SU-DHL-6 (cell line): ENCODE measurements around the gene PROX2.

ENCODE experiments used
- H2AFZ ChIP-seq: fragments of 200-600 bp; sonication (generic); 2 replicates; pipeline ENCODE4 v1.6.1; 2014; ENCODE audit warnings: low read depth, mild to moderate bottlenecking, moderate library complexity, mixed read lengths, antibody characterized with exemption, low read length; ENCODE audit not compliant: severe bottlenecking
- H3F3A ChIP-seq: fragments of 200-600 bp; shearing (Covaris generic); 2 replicates; pipeline ENCODE4 v1.6.0; 2016; ENCODE audit warnings: antibody characterized with exemption, mild to moderate bottlenecking; ENCODE audit not compliant: insufficient read depth
- H3K27ac ChIP-seq: fragments of 200-600 bp; sonication (generic); 2 replicates; pipeline ENCODE4 v1.5.1; 2016; ENCODE audit warnings: low read depth, mild to moderate bottlenecking, low read length, moderate library complexity, mixed read lengths
- H3K27me3 ChIP-seq: fragments of 200-600 bp; sonication (generic), shearing (Covaris generic); 2 replicates; pipeline ENCODE4 v1.6.0; 2014; ENCODE audit warnings: mild to moderate bottlenecking, low read length
- H3K36me3 ChIP-seq: fragments of 200-600 bp; sonication (generic); 2 replicates; pipeline ENCODE4 v1.6.1; 2014; ENCODE audit warnings: mild to moderate bottlenecking, low read length, mixed read lengths
- H3K4me2 ChIP-seq: fragments of 300-600, 200-600 bp; shearing (Covaris generic), sonication (generic); 2 replicates; pipeline ENCODE4 v1.6.0; 2014; ENCODE audit warnings: low read length, low read depth, mild to moderate bottlenecking; ENCODE audit not compliant: poor library complexity, severe bottlenecking
- H3K4me3 ChIP-seq: fragments of 200-600 bp; sonication (generic); 2 replicates; pipeline ENCODE4 v1.5.1; 2014; ENCODE audit warnings: antibody characterized with exemption, low read length, mild to moderate bottlenecking, mixed read lengths; ENCODE audit not compliant: insufficient read depth, poor library complexity, severe bottlenecking
- H3K79me2 ChIP-seq: fragments of 200-600 bp; sonication (generic); 2 replicates; pipeline ENCODE4 v1.6.1; 2014; ENCODE audit warnings: mild to moderate bottlenecking, low read length, moderate library complexity; ENCODE audit not compliant: insufficient read depth
- H3K9ac ChIP-seq: fragments of 200-600 bp; sonication (generic); 2 replicates; pipeline ENCODE4 v1.7.0; 2014; ENCODE audit warnings: mild to moderate bottlenecking, low read length
- H3K9me2 ChIP-seq: fragments of 200-600 bp; sonication (generic); replicated peaks from 2 replicates; pipeline ENCODE4 v1.6.1; 2014; ENCODE audit warnings: low read length; ENCODE audit not compliant: insufficient read depth
- H3K9me3 ChIP-seq: fragments of 200-600 bp; sonication (generic); 2 replicates; pipeline ENCODE4 v1.6.1; 2014; ENCODE audit warnings: low read length, mixed read lengths; ENCODE audit not compliant: insufficient read depth
- H4K20me1 ChIP-seq: fragments of 200-600 bp; sonication (generic); 2 replicates; pipeline ENCODE4 v1.6.1; 2014; ENCODE audit warnings: low read depth, mild to moderate bottlenecking, antibody characterized with exemption, low read length, moderate library complexity, mixed read lengths
- EZH2phosphoT487 ChIP-seq: fragments of 200-600 bp; sonication (generic), shearing (Covaris generic); conservative IDR thresholded peaks from 2 replicates; pipeline ENCODE4 v1.6.1; 2018; ENCODE audit warnings: mild to moderate bottlenecking, antibody characterized with exemption, low read length, moderate library complexity, mixed read lengths
- TF ChIP-seq, protein P1 (sequence below): fragments of 200-600 bp; sonication (generic); IDR thresholded peaks from one replicate; pipeline ENCODE4 v1.5.1; 2017; ENCODE audit warnings: antibody characterized with exemption, mild to moderate bottlenecking, low read length, moderate library complexity; ENCODE audit not compliant: insufficient read depth, poor library complexity, severe bottlenecking

The PROX2 gene

DNA sequence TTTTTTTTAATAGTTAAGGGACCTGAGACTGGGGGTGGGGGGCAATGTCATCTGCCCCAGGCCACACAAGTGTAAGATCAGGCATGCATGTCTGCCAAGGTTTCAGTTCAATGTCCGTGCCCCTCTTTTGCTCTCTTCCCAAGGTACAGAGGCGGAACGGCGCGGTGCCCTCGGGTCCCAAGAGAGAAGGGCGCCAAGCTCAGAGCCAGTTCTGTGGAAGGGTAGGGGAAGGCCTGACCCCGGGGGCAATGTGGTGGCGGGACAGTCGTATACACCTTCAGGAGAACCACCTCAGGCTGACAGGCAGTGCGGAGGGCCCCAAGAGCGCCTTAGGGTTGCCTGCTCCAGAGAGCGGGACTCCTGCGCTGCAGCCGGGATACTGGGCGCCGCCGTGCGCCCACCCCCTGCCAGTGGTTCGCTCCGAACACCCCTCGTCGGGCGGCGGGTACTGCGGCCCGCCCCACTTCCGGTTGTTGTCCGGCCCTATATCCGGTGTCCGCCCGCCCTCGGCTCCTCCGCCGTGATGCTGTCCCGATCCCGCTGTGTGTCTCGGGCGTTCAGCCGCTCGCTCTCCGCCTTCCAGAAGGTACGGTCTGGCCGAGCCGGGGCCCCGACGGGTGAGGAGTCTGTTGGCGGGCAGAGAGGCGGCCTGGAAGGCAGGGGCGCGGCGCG, 5.6 kb upstream of the PROX2 start, which contains the start of gene DLST:
Gene DLST (plus strand): TSS at position 486 of the 672 bp plus-strand sequence. CDS start 38 bp downstream, at position 524.
- no peaks in the 10 kb centered on the region for H3K9me2 ChIP-seq
- no peaks in the 10 kb centered on the region; the same call in 1 of the 2 replicates for H3F3A ChIP-seq
- peaks cover 48% of the 10 kb centered on the region for H3K79me2 ChIP-seq
- peak within 1 kb of the TSS; percentile 92 for H3K4me2 ChIP-seq
- H4K20me1 ChIP-seq = peaks cover 15% of the 10 kb centered on the region; the same call in 1 of the 2 replicates
- H3K4me3 ChIP-seq = peak within 1 kb of the TSS; percentile 94
- peak within 1 kb of the TSS; percentile 64 for H3K27ac ChIP-seq
- no peaks in the 10 kb centered on the region for H3K36me3 ChIP-seq
- no peaks in the 10 kb centered on the region for H3K27me3 ChIP-seq
- TF ChIP-seq, protein P1, sequence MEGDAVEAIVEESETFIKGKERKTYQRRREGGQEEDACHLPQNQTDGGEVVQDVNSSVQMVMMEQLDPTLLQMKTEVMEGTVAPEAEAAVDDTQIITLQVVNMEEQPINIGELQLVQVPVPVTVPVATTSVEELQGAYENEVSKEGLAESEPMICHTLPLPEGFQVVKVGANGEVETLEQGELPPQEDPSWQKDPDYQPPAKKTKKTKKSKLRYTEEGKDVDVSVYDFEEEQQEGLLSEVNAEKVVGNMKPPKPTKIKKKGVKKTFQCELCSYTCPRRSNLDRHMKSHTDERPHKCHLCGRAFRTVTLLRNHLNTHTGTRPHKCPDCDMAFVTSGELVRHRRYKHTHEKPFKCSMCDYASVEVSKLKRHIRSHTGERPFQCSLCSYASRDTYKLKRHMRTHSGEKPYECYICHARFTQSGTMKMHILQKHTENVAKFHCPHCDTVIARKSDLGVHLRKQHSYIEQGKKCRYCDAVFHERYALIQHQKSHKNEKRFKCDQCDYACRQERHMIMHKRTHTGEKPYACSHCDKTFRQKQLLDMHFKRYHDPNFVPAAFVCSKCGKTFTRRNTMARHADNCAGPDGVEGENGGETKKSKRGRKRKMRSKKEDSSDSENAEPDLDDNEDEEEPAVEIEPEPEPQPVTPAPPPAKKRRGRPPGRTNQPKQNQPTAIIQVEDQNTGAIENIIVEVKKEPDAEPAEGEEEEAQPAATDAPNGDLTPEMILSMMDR = no peak
- no peak for TF ChIP-seq EZH2phosphoT487
- no peaks in the 10 kb centered on the region for H3K9me3 ChIP-seq
- H2AFZ ChIP-seq = peak within 1 kb of the TSS; percentile 91
- peak within 1 kb of the TSS; percentile 82 for H3K9ac ChIP-seq

DNA sequence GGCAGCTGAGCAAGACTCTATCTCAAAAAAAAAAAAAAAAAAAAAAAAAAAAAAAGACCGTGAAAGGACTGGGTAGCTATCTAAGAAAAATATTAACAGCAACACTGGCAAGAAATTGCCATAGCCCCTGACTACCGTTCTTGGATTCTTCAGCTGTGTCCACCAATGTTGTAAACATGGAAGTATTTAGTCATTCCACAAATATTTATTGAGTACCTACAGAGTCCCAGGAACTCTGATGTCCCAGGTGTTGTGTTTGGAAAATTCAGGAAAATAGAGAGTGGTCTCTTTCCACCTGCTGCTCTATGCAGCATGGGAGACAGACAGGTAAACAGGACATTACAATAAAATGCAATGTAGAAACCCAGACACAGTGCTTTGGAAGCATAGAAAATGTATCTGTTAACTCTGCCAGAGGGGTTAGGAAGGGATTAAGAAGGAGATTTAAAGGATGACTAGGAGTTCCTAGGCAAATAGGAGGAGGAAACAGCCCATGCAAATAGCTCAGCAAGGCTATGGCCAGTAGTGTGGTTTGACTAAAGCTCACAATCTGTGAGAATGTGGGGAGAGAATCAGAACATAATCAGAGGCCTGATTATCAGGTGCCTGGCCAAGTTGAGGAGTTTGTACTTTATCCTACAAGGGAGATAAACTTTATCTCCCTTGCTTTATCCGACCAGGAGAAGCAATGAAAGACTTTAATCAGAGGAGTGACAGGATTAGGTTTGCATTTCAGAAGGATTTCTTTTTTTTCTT, 3.7 kb upstream of the PROX2 start:
- Histone ChIP-seq H3K4me3 (no peak overlapping the region), H2AFZ (no peak overlapping the region), H3K36me3 (no peaks in the 10 kb centered on the region), H3K4me2 (no peak overlapping the region), H3F3A (no peaks in the 10 kb centered on the region; the same call in 1 of the 2 replicates), H3K27ac (no peak overlapping the region), H3K79me2 (peaks cover 28% of the 10 kb centered on the region), H3K9me2 (no peaks in the 10 kb centered on the region), H4K20me1 (peaks cover 12% of the 10 kb centered on the region; the same call in 1 of the 2 replicates), H3K27me3 (no peaks in the 10 kb centered on the region), H3K9me3 (no peaks in the 10 kb centered on the region), H3K9ac (no peak overlapping the region)
- no peak for TF ChIP-seq EZH2phosphoT487
- TF ChIP-seq, protein P1 = no peak

DNA sequence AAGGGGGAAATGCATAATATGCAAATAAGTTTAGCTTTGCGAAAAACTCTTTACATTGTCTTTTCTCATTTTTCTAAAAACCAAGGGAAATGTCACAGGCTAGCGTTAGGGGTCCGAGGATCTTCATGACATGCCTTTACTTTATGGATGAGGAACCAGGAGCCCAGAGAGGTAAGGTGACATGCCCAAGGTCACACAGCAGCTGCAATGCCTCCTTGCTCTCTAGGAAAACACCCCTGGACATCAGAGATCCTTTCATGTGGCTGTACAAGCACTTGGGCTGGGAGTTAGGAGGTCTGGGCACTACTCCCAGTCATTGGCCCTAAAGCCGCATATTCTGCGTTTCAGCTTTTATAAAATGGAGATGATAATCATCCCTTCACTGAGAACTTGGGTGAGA, 741 bp downstream of the PROX2 start:
- Histone ChIP-seq H3K27me3 (no peaks in the 10 kb centered on the region), H2AFZ (no peak overlapping the region), H3K27ac (no peak overlapping the region), H3K9me2 (no peaks in the 10 kb centered on the region), H3K36me3 (no peaks in the 10 kb centered on the region), H3K4me2 (no peak overlapping the region), H3K79me2 (no peaks in the 10 kb centered on the region), H4K20me1 (no peaks in the 10 kb centered on the region), H3K4me3 (no peak overlapping the region), H3K9me3 (no peaks in the 10 kb centered on the region), H3F3A (no peaks in the 10 kb centered on the region), H3K9ac (no peak overlapping the region)
- TF ChIP-seq, protein P1 = no peak
- TF ChIP-seq EZH2phosphoT487 = no peak
